HG03039 (cell line): Measurements from ENCODE around the gene DPH7.
"Not testable (repeated sequence)": the region's sequence is repeated elsewhere in the genome, so short reads cannot be mapped to it uniquely, and the experiment has no call there.

Experiments
- ATAC-seq: cut with Tn5 transposase; IDR thresholded peaks from one replicate; pipeline ENCODE4 v1.9.1; 2021; ENCODE audit warnings: mild to moderate bottlenecking, moderate library complexity; ENCODE audit not compliant: unreplicated experiment

DPH7 gene

GRCh38 chr9:137578518-137579258 lies at the start of gene DPH7:
DPH7 (minus strand) TSS chr9:137578925; CDS start chr9:137578777, 148 bp downstream.
- ATAC-seq, result peak; percentile 83

- ATAC-seq, result not testable (repeated sequence)
These were observed 48.7 kb upstream of the DPH7 start for GRCh38 chr9:137627406-137627805.

GRCh38 chr9:137626464-137626863 lies 47.7 kb upstream of the DPH7 start:
- no peak for ATAC-seq

GRCh38 chr9:137622211-137622610 lies 43.5 kb upstream of the DPH7 start:
- ATAC-seq, result not testable (repeated sequence)

- ATAC-seq, result no peak
These were observed 42.5 kb upstream of the DPH7 start for GRCh38 chr9:137621131-137621757.

- no peak for ATAC-seq
These were observed 41.9 kb upstream of the DPH7 start for GRCh38 chr9:137620581-137620980.

- no peak for ATAC-seq
These were observed 41.3 kb upstream of the DPH7 start for GRCh38 chr9:137620048-137620405.

- ATAC-seq, result peak; percentile 32
These were observed 40.7 kb upstream of the DPH7 start for GRCh38 chr9:137619240-137620047.

- ATAC-seq, result peak; percentile 61
These were observed 39.7 kb upstream of the DPH7 start, which contains the start of gene EHMT1 for GRCh38 chr9:137618105-137619067. EHMT1 (plus strand) TSS chr9:137619005; CDS start chr9:137619029, 24 bp downstream.

GRCh38 chr9:137615387-137615871 lies 36.7 kb upstream of the DPH7 start:
- ATAC-seq, result no peak

GRCh38 chr9:137614631-137615386 lies 36.1 kb upstream of the DPH7 start:
- ATAC-seq, result no peak

- ATAC-seq, result no peak
These were observed 35.2 kb upstream of the DPH7 start for GRCh38 chr9:137613738-137614523.

GRCh38 chr9:137613259-137613658 lies 34.5 kb upstream of the DPH7 start:
- ATAC-seq, result no peak

- ATAC-seq, result no peak
These were observed 34.0 kb upstream of the DPH7 start for GRCh38 chr9:137612741-137613142.

GRCh38 chr9:137611623-137612609 lies 33.2 kb upstream of the DPH7 start:
- ATAC-seq, result no peak

- no peak for ATAC-seq
These were observed 32.2 kb upstream of the DPH7 start for GRCh38 chr9:137610944-137611343.

GRCh38 chr9:137607141-137607857 lies 28.6 kb upstream of the DPH7 start:
- no peak for ATAC-seq
